MM.1S (cell line): ENCODE data around the gene LPCAT2.
A peak's percentile ranks its signal among the peaks of the same experiment; 100 is the strongest.

ENCODE experiments used
- DNase-seq: peaks from one replicate; pipeline ENCODE4 v3.0.0-alpha.2; 2015
- H2AFZ ChIP-seq: fragments of 300-600 bp; sonication (generic); 2 replicates; pipeline ENCODE4 v1.6.0; 2016; ENCODE audit warnings: antibody characterized with exemption, low read length
- H3F3A ChIP-seq: fragments of 300-600 bp; sonication (generic); 2 replicates; pipeline ENCODE4 v1.6.1; 2016; ENCODE audit warnings: mild to moderate bottlenecking, antibody characterized with exemption, low read length, moderate library complexity, mixed read lengths; ENCODE audit not compliant: insufficient read depth
- H3K27ac ChIP-seq: fragments of 300-600 bp; sonication (generic); 2 replicates; pipeline ENCODE4 v1.5.1; 2016; ENCODE audit warnings: mild to moderate bottlenecking, low read length
- H3K27me3 ChIP-seq: fragments of 300-600 bp; sonication (generic); replicated peaks from 2 replicates; pipeline ENCODE4 v1.6.0; 2016; ENCODE audit warnings: low read length; ENCODE audit not compliant: insufficient read depth
- H3K36me3 ChIP-seq: fragments of 300-600 bp; sonication (generic); replicated peaks from 2 replicates; pipeline ENCODE4 v1.6.1; 2016; ENCODE audit warnings: mild to moderate bottlenecking, low read length, mixed read lengths; ENCODE audit not compliant: insufficient read depth
- H3K4me1 ChIP-seq: fragments of 300-600 bp; sonication (generic); 2 replicates; pipeline ENCODE4 v1.6.1; 2016; ENCODE audit warnings: low read length, mixed read lengths
- H3K4me2 ChIP-seq: fragments of 300-600 bp; sonication (generic); 2 replicates; pipeline ENCODE4 v1.6.0; 2016; ENCODE audit warnings: low read depth, low read length
- H3K4me3 ChIP-seq: fragments of 300-600 bp; sonication (generic); 2 replicates; pipeline ENCODE4 v1.5.1; 2016; ENCODE audit warnings: low read length, mixed read lengths
- H3K79me2 ChIP-seq: fragments of 300-600 bp; sonication (generic); 2 replicates; pipeline ENCODE4 v1.6.1; 2016; ENCODE audit warnings: mixed run types, low read length, mixed read lengths
- H3K9ac ChIP-seq: fragments of 300-600 bp; sonication (generic); 2 replicates; pipeline ENCODE4 v1.6.1; 2016; ENCODE audit warnings: low read length, mixed read lengths
- H3K9me2 ChIP-seq: fragments of 300-600 bp; sonication (generic); replicated peaks from 2 replicates; pipeline ENCODE4 v1.6.1; 2016; ENCODE audit warnings: mild to moderate bottlenecking, low read length, mixed read lengths; ENCODE audit not compliant: insufficient read depth
- H3K9me3 ChIP-seq: fragments of 300-600 bp; sonication (generic); replicated peaks from 2 replicates; pipeline ENCODE4 v1.6.1; 2016; ENCODE audit warnings: mild to moderate bottlenecking, low read length, mixed read lengths; ENCODE audit not compliant: insufficient read depth
- H4K20me1 ChIP-seq: fragments of 300-600 bp; sonication (generic); 2 replicates; pipeline ENCODE4 v1.6.1; 2016; ENCODE audit warnings: mild to moderate bottlenecking, low read length, moderate library complexity, mixed read lengths; ENCODE audit not compliant: insufficient read depth
- EZH2 ChIP-seq: fragments of 300-600 bp; sonication (generic); optimal IDR thresholded peaks from 2 replicates; pipeline ENCODE3; 2017; ENCODE audit warnings: low read depth, mild to moderate bottlenecking, antibody characterized with exemption, low read length, mixed read lengths
- EZH2phosphoT487 ChIP-seq: fragments of 300-600 bp; sonication (generic); IDR thresholded peaks from 2 replicates; pipeline ENCODE4 v1.6.1; 2018; ENCODE audit warnings: antibody characterized with exemption, low read length
- TF ChIP-seq, protein P1 (sequence below): fragments of 300-600 bp; sonication (generic); IDR thresholded peaks from 2 replicates; pipeline ENCODE4 v1.5.1; 2016; ENCODE audit warnings: antibody characterized with exemption, low read length, mixed read lengths

Gene LPCAT2

DNA sequence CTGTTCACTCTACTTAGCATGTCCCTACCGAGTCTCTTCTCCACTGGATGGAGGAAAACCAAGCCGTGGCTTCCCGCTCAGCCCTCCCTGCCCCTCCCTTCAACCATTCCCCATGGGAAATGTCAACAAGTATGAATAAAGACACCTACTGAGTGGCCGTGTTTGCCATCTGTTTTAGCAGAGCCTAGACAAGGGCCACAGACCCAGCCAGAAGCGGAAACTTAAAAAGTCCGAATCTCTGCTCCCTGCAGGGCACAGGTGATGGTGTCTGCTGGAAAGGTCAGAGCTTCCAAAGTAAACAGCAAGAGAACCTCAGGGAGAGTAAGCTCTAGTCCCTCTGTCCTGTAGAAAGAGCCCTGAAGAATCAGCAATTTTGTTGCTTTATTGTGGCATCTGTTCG is 2.8 kb upstream of the LPCAT2 start:
- H3F3A ChIP-seq = no peaks in the 10 kb centered on the region; the same call in 1 of the 2 replicates
- no peaks in the 10 kb centered on the region for H3K4me1 ChIP-seq
- no peaks in the 10 kb centered on the region for H3K36me3 ChIP-seq
- H2AFZ ChIP-seq = no peak overlapping the region
- no peak overlapping the region for H3K9ac ChIP-seq
- TF ChIP-seq EZH2 (no peak), EZH2phosphoT487 (no peak)
- TF ChIP-seq, protein P1, sequence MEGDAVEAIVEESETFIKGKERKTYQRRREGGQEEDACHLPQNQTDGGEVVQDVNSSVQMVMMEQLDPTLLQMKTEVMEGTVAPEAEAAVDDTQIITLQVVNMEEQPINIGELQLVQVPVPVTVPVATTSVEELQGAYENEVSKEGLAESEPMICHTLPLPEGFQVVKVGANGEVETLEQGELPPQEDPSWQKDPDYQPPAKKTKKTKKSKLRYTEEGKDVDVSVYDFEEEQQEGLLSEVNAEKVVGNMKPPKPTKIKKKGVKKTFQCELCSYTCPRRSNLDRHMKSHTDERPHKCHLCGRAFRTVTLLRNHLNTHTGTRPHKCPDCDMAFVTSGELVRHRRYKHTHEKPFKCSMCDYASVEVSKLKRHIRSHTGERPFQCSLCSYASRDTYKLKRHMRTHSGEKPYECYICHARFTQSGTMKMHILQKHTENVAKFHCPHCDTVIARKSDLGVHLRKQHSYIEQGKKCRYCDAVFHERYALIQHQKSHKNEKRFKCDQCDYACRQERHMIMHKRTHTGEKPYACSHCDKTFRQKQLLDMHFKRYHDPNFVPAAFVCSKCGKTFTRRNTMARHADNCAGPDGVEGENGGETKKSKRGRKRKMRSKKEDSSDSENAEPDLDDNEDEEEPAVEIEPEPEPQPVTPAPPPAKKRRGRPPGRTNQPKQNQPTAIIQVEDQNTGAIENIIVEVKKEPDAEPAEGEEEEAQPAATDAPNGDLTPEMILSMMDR = no peak
- H3K9me2 ChIP-seq = no peaks in the 10 kb centered on the region
- H3K27ac ChIP-seq = no peak overlapping the region
- no peaks in the 10 kb centered on the region for H4K20me1 ChIP-seq
- H3K4me3 ChIP-seq = no peak overlapping the region
- no peaks in the 10 kb centered on the region for H3K27me3 ChIP-seq
- no peak for DNase-seq
- no peak overlapping the region for H3K4me2 ChIP-seq
- H3K79me2 ChIP-seq = no peaks in the 10 kb centered on the region
- H3K9me3 ChIP-seq = no peaks in the 10 kb centered on the region

DNA sequence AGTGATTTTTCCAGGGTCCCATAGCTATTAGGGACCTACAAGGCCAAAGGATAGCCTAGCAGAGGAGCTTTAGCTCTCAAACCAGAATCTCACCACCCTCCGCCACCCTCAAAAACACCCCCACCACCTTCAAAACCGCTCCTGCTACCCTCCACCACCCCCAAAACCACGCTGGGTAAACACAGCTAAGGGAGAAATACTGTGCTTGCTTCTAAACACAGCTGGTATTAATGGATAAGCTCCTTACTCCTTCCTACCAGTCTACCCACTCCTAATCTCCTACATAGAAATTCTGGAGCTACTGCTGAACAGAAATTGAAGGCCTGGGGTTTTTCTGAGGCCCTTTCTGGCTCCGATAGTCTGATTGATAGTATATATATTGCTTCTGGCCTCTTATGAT is 2.2 kb upstream of the LPCAT2 start:
- no peaks in the 10 kb centered on the region for H3K4me1 ChIP-seq
- H3F3A ChIP-seq = no peaks in the 10 kb centered on the region; the same call in 1 of the 2 replicates
- H3K79me2 ChIP-seq = no peaks in the 10 kb centered on the region
- H2AFZ ChIP-seq = no peak overlapping the region
- H4K20me1 ChIP-seq = no peaks in the 10 kb centered on the region
- TF ChIP-seq, protein P1 = no peak
- TF ChIP-seq EZH2 = no peak
- TF ChIP-seq EZH2phosphoT487 = no peak
- no peaks in the 10 kb centered on the region for H3K27me3 ChIP-seq
- H3K36me3 ChIP-seq = no peaks in the 10 kb centered on the region
- H3K4me2 ChIP-seq = no peak overlapping the region
- H3K4me3 ChIP-seq = no peak overlapping the region
- no peak for DNase-seq
- H3K9me3 ChIP-seq = no peaks in the 10 kb centered on the region
- H3K27ac ChIP-seq = no peak overlapping the region
- H3K9me2 ChIP-seq = no peaks in the 10 kb centered on the region
- H3K9ac ChIP-seq = no peak overlapping the region

DNA sequence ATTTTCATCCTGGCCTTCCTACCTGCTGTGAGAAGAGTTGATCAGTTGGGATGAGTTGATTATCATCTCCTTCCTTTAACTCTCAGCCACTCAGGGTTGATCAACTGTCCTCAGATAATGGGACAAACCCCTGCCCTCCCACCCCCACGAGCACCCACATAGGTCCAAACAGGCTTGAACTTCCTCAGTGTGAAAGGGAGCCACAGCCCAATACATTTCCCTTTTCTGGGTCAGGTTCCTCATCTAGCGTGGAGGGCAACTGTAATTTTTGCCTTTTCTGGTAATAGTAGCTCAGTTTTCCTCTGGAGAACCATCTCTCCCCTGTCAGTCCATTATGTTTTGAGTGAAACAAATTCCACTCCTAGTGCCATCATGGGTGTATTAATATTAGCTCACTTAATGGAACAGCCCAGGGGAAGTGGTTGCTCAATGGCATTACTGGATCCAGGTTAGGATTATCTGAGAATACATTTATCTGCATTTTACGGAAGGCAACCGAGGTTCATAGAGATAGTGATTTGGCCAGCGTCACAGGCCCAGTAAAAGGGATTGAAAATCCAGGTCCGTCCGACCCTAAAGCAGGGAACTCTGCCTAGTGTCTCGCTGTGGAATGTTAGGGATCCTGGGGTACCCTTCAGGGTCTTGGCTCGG is 476 bp upstream of the LPCAT2 start:
- Histone ChIP-seq H2AFZ (peak overlapping the region; percentile 46), H3K4me3 (peak overlapping the region; percentile 59; the same call in 1 of the 2 replicates), H3K9ac (no peak overlapping the region)

More for the DNA sequence above, 476 bp upstream of the LPCAT2 start:
- TF ChIP-seq, protein P1 = no peak
- no peak for TF ChIP-seq EZH2
- TF ChIP-seq EZH2phosphoT487 = no peak
- no peak for DNase-seq
- Histone ChIP-seq H3K9me2 (no peaks in the 10 kb centered on the region), H3K4me1 (no peaks in the 10 kb centered on the region), H3K27ac (no peak overlapping the region), H3K79me2 (no peaks in the 10 kb centered on the region), H4K20me1 (no peaks in the 10 kb centered on the region), H3F3A (no peaks in the 10 kb centered on the region; the same call in 1 of the 2 replicates), H3K27me3 (no peaks in the 10 kb centered on the region), H3K9me3 (no peaks in the 10 kb centered on the region), H3K36me3 (no peaks in the 10 kb centered on the region), H3K4me2 (peak overlapping the region; percentile 45; the same call in 1 of the 2 replicates)
